Measurements from ENCODE around the gene GALNT9. TPM values are rescaled to one million over a fixed set of nuclear protein-coding genes. Genes with fewer than 3 reads are reported as not detected.

The GALNT9 gene
- total and polyA plus RNA-seq, 2 donors (not counting 1 experiment from before 2014, with no cell fraction given) = 0.71 to 2.4 TPM

GRCh38 chr12:132315951-132316350 lies 13.4 kb downstream of the GALNT9 start:
- intact Hi-C loops (cut with micrococcal nuclease) = no loop called here
- peaks cover 9% of the 10 kb centered on the region for H3K27me3 Mint-ChIP-seq
- H3K4me1 ChIP-seq (ENCODE audit: control insufficient read depth in 2 of 2, insufficient read depth in 2 of 2, low read length in 2 of 2) = no peaks in the 10 kb centered on the region
- H3K27ac ChIP-seq (ENCODE audit: low read length in 2 of 2) = no peak overlapping the region
- H3K4me3 ChIP-seq (ENCODE audit: control extremely low read depth in 1 of 5, extremely low read depth in 1 of 5, insufficient read depth in 1 of 5, low read depth in 2 of 5, low read length in 4 of 5) = no peak overlapping the region
- H3K9me3 ChIP-seq (ENCODE audit: control extremely low read depth in 1 of 3, control insufficient read depth in 2 of 3, insufficient read depth in 1 of 3, low read length in 2 of 3) = peaks cover 0 to 24% (median 7%) of the 10 kb centered on the region in 3 donors
- DNase-seq = no peak
- POLR2A ChIA-PET = no interaction called here
- H2AFZ ChIP-seq (ENCODE audit: insufficient read depth, low read depth, low read length, poor library complexity, severe bottlenecking) = no peak overlapping the region
- H3K4me2 ChIP-seq (replicated peaks; ENCODE audit: low read depth, low read length, poor library complexity, severe bottlenecking) = no peak overlapping the region
- H3K27me3 ChIP-seq (replicated peaks in 1 of 4; ENCODE audit: control extremely low read depth in 1 of 4, control insufficient read depth in 3 of 4, insufficient read depth in 4 of 4, low read length in 3 of 4) = no peaks in the 10 kb centered on the region
- WGBS (ENCODE audit: insufficient coverage) = 84% methylated on average over 17 of the region's 20 CpGs
- TF ChIP-seq CTCF (IDR thresholded peaks at IDR 0.05) (no peak), EZH2 (IDR thresholded peaks at IDR 0.05; ENCODE audit: borderline replicate concordance, insufficient read depth, low read depth, low read length, poor library complexity, severe bottlenecking) (no peak)
- H3K36me3 ChIP-seq (replicated peaks in 1 of 2; ENCODE audit: control extremely low read depth in 1 of 2, control insufficient read depth in 1 of 2, extremely low read depth in 1 of 2, insufficient read depth in 2 of 2, low read length in 1 of 2) = no peaks in the 10 kb centered on the region
- no peak for ATAC-seq (ENCODE audit: low read depth)
- no peak overlapping the region for H3K9ac ChIP-seq (ENCODE audit: low read length)
- H3K9me3 Mint-ChIP-seq (ENCODE audit: insufficient read depth) = peaks cover 11% of the 10 kb centered on the region
- H3K79me2 ChIP-seq (ENCODE audit: control insufficient read depth, insufficient read depth, low read length) = no peaks in the 10 kb centered on the region
- no peak overlapping the region for H3K4me3 Mint-ChIP-seq
- CTCF ChIA-PET = no interaction called here
- H4K20me1 ChIP-seq (ENCODE audit: control insufficient read depth, insufficient read depth, low read length, poor library complexity, severe bottlenecking) = no peaks in the 10 kb centered on the region
- H3K4me1 Mint-ChIP-seq = no peaks in the 10 kb centered on the region
- H3K27ac Mint-ChIP-seq = no peak overlapping the region

GRCh38 chr12:132315507-132315906 lies 13.9 kb downstream of the GALNT9 start:
- intact Hi-C loops (cut with micrococcal nuclease) = no loop called here
- WGBS (ENCODE audit: insufficient coverage) = 95% methylated on average over 17 of the region's 19 CpGs

More at GRCh38 chr12:132315507-132315906, 13.9 kb downstream of the GALNT9 start:
- no peak for ATAC-seq (ENCODE audit: low read depth)
- H2AFZ ChIP-seq (ENCODE audit: insufficient read depth, low read depth, low read length, poor library complexity, severe bottlenecking) = no peak overlapping the region
- Mint-ChIP-seq H3K27me3 (peaks cover 9% of the 10 kb centered on the region), H3K27ac (no peak overlapping the region), H3K4me1 (no peaks in the 10 kb centered on the region), H3K9me3 (ENCODE audit: insufficient read depth) (peaks cover 12% of the 10 kb centered on the region), H3K4me3 (no peak overlapping the region)
- TF ChIP-seq CTCF (IDR thresholded peaks at IDR 0.05) (no peak), EZH2 (IDR thresholded peaks at IDR 0.05; ENCODE audit: borderline replicate concordance, insufficient read depth, low read depth, low read length, poor library complexity, severe bottlenecking) (no peak)
- H3K79me2 ChIP-seq (ENCODE audit: control insufficient read depth, insufficient read depth, low read length) = no peaks in the 10 kb centered on the region
- no peaks in the 10 kb centered on the region for H3K27me3 ChIP-seq (replicated peaks in 1 of 4; ENCODE audit: control extremely low read depth in 1 of 4, control insufficient read depth in 3 of 4, insufficient read depth in 4 of 4, low read length in 3 of 4)
- no peak overlapping the region for H3K4me2 ChIP-seq (replicated peaks; ENCODE audit: low read depth, low read length, poor library complexity, severe bottlenecking)
- no peak overlapping the region for H3K9ac ChIP-seq (ENCODE audit: low read length)
- ChIA-PET POLR2A (no interaction called here), CTCF (no interaction called here)
- no peak overlapping the region for H3K4me3 ChIP-seq (ENCODE audit: control extremely low read depth in 1 of 5, extremely low read depth in 1 of 5, insufficient read depth in 1 of 5, low read depth in 2 of 5, low read length in 4 of 5)
- DNase-seq = no peak
- no peak overlapping the region for H3K27ac ChIP-seq (ENCODE audit: low read length in 2 of 2)
- no peaks in the 10 kb centered on the region for H4K20me1 ChIP-seq (ENCODE audit: control insufficient read depth, insufficient read depth, low read length, poor library complexity, severe bottlenecking)
- H3K9me3 ChIP-seq (ENCODE audit: control extremely low read depth in 1 of 3, control insufficient read depth in 2 of 3, insufficient read depth in 1 of 3, low read length in 2 of 3) = peaks cover 0 to 28% (median 10%) of the 10 kb centered on the region in 3 donors
- H3K36me3 ChIP-seq (replicated peaks in 1 of 2; ENCODE audit: control extremely low read depth in 1 of 2, control insufficient read depth in 1 of 2, extremely low read depth in 1 of 2, insufficient read depth in 2 of 2, low read length in 1 of 2) = no peaks in the 10 kb centered on the region
- no peaks in the 10 kb centered on the region for H3K4me1 ChIP-seq (ENCODE audit: control insufficient read depth in 2 of 2, insufficient read depth in 2 of 2, low read length in 2 of 2)

Data from B cell (primary cell).